ENCODE results near the gene TNFRSF18.

DNA sequence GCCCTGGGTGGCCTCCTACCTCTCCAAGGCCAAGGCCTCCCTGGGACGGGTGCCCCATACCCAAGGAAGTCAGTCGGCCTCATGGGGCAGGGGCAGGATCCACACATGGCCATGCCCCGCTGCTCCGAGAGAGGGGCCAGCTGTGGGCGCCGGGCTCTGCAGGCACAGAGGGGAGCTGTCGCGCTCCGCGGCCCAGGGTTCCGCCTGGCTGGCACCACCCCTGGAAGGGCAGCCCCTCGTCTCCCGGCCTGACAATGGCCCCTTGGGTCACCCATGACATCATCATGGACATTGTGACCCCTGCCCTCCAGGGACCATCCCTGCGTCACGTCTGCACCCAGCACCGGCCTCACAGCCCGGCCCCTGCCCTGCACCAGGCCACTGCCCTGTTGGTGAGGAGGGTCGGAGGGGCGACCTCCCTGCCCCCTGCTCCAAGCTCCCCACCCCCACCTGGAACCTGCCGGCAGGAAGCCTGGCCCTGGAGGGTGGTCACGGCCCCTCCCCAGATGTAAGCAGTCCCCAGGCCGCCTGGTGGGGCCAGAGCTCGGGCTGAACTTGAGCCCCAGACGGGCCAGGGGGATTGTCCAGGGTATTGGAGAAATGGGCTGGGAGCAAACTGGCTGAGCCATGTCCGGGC is 26.9 kb downstream of the TNFRSF18 start:
- TF ChIP-seq, protein P1, sequence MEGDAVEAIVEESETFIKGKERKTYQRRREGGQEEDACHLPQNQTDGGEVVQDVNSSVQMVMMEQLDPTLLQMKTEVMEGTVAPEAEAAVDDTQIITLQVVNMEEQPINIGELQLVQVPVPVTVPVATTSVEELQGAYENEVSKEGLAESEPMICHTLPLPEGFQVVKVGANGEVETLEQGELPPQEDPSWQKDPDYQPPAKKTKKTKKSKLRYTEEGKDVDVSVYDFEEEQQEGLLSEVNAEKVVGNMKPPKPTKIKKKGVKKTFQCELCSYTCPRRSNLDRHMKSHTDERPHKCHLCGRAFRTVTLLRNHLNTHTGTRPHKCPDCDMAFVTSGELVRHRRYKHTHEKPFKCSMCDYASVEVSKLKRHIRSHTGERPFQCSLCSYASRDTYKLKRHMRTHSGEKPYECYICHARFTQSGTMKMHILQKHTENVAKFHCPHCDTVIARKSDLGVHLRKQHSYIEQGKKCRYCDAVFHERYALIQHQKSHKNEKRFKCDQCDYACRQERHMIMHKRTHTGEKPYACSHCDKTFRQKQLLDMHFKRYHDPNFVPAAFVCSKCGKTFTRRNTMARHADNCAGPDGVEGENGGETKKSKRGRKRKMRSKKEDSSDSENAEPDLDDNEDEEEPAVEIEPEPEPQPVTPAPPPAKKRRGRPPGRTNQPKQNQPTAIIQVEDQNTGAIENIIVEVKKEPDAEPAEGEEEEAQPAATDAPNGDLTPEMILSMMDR (IDR thresholded peaks at IDR 0.05): no peak
- TF ChIP-seq POLR2AphosphoS5 (IDR thresholded peaks at IDR 0.05) (no peak), POLR2A (IDR thresholded peaks at IDR 0.05; ENCODE audit: low read depth) (no peak), EP300 (IDR thresholded peaks at IDR 0.05) (no peak)

Measured in esophagus muscularis mucosa (tissue), 4 donors.